ENCODE results near the gene BRIP1. TPM values are rescaled to one million over a fixed set of nuclear protein-coding genes. Genes with fewer than 3 reads are reported as not detected.
"Not testable (repeated sequence)": the region's sequence is repeated elsewhere in the genome, so short reads cannot be mapped to it uniquely, and the experiment has no call there.

Gene BRIP1
- total RNA-seq, 2 experiments from 2014 or later: 23.8 to 30.6 TPM

DNA sequence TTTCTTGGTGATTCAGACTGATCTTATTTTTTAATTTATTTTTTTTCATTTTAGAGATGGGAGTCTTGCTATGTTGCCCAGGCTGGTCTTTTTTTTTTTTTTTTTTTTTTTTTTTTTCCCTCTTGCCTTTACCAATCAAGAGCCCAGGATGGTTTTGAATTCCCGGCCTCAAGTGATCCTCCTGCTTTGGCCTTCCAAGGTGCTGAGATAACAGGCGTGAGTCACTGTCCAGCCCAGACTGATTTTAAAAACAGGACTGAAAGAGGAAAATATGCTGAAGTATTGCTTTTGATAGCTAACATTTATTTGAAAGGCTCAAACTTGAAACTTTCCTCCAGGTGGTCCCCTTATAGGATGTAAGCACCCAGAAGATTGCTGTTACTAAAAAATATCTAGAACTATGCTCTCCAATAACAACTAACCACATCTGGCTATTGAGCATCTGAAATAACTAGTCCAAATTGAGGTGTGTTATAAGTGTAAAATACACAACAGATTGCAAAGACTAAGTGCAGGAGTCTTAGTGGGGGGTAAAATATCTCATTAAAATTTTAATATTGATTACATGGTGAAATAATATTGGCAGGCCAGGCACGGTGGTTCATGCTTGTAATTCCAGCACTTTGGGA is 15.8 kb upstream of the BRIP1 start:
- H3K4me1 Mint-ChIP-seq: no peaks in the 10 kb centered on the region
- H3K27ac Mint-ChIP-seq: no peak overlapping the region
- CTCF ChIA-PET: no interaction called here
- DNase-seq (no peak), ATAC-seq (no peak)
- H3K4me3 Mint-ChIP-seq: no peak overlapping the region
- H3K9me3 Mint-ChIP-seq (ENCODE audit: low read depth): no peaks in the 10 kb centered on the region
- H3K36me3 Mint-ChIP-seq: peaks cover 24% of the 10 kb centered on the region
- no peaks in the 10 kb centered on the region for H3K27me3 Mint-ChIP-seq

DNA sequence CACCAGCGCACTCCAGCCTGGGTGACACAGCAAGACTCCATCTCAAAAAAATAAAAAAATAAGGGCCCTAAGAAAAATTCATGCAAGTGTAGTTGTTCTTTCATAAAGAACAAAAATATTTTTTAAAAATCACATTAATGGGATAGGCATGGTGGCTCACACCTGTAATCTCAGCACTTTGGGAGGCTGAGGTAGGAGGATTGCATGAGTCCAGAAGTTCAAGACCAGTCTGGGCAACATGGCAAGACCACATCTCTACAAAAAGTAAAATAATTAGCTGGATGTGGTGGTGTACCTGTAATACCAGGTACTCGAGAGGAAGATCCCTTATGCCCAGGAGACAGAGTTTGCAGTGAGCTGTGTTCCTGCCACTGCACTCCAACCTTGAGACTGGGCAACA is 15.2 kb upstream of the BRIP1 start:
- H3K27me3 Mint-ChIP-seq: no peaks in the 10 kb centered on the region
- no peaks in the 10 kb centered on the region for H3K9me3 Mint-ChIP-seq (ENCODE audit: low read depth)
- H3K4me3 Mint-ChIP-seq: no peak overlapping the region
- peaks cover 28% of the 10 kb centered on the region for H3K36me3 Mint-ChIP-seq
- no peak overlapping the region for H3K27ac Mint-ChIP-seq
- CTCF ChIA-PET: no interaction called here
- DNase-seq: no peak
- ATAC-seq: no peak
- no peaks in the 10 kb centered on the region for H3K4me1 Mint-ChIP-seq

DNA sequence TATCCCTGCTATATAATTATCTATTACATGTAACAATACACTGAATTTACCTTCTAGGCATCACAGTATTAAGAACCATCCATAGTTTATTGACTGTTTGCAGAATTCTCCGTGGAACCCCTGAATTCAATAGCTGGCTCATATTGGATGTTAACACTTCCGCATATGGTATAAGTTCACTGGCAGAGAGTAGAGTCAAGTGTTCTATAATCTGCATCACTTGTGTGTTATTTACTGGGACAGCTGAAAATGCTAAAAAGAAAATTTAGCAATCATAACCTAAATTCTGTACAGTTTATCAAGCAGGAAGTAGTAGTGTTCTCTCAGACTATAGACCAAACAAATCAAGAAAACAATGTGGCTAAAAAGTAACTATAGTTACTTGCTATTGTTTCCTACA is 14.5 kb upstream of the BRIP1 start:
- no peak overlapping the region for H3K4me3 Mint-ChIP-seq
- CTCF ChIA-PET: no interaction called here
- H3K36me3 Mint-ChIP-seq: peaks cover 28% of the 10 kb centered on the region
- ATAC-seq (no peak), DNase-seq (no peak)
- no peaks in the 10 kb centered on the region for H3K9me3 Mint-ChIP-seq (ENCODE audit: low read depth)
- H3K27me3 Mint-ChIP-seq: no peaks in the 10 kb centered on the region
- no peak overlapping the region for H3K27ac Mint-ChIP-seq
- no peaks in the 10 kb centered on the region for H3K4me1 Mint-ChIP-seq

DNA sequence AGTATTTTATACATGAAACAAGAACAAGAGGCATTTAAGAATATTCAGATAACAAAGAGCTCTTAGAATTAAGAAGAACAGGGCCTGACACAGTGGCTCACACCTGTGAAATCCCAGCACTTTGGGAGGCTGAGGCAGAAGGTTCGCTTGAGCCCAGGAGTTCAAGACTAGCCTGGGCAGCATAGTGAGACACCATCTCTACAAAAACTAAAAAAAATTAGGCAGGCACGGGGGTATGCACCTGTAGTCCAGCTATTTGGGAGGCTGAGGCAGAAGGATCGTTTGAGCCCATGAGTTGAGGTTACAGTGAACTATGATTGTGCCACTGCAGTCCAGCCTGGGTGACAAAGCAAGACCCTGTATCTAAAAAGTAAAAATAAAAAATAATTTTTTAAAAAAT is 12.5 kb upstream of the BRIP1 start:
- CTCF ChIA-PET: interaction anchor here (0.8 kb wide), 1 partner anchor 234 kb away, joined by 3 read pairs; no protein-coding TSS in a partner anchor
- no peak overlapping the region for H3K27ac Mint-ChIP-seq
- no peaks in the 10 kb centered on the region for H3K27me3 Mint-ChIP-seq
- H3K4me1 Mint-ChIP-seq: no peaks in the 10 kb centered on the region
- ATAC-seq (no peak), DNase-seq (no peak)
- peaks cover 22% of the 10 kb centered on the region for H3K36me3 Mint-ChIP-seq
- H3K9me3 Mint-ChIP-seq (ENCODE audit: low read depth): no peaks in the 10 kb centered on the region
- no peak overlapping the region for H3K4me3 Mint-ChIP-seq

DNA sequence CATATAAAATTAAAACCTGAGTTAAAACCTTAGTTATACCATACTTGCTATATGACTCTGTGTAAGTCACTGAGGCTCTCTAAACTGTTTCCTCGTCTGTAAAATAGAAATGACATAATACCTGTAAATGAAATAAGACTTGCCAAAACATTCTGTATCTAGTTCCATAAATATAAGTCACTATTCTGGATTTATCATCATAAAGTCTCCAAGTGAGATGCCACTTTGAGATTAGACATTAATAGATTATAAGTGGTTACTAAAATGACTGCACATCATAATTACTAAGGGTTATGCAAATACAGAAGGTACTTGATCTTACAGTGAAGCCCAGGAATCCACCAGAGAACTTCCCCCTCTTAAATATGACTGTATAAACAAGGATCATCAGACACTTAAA is 12.0 kb upstream of the BRIP1 start:
- Mint-ChIP-seq H3K36me3 (peaks cover 26% of the 10 kb centered on the region), H3K4me1 (no peaks in the 10 kb centered on the region), H3K4me3 (no peak overlapping the region), H3K27me3 (no peaks in the 10 kb centered on the region), H3K9me3 (ENCODE audit: low read depth) (no peaks in the 10 kb centered on the region), H3K27ac (no peak overlapping the region)
- CTCF ChIA-PET: interaction anchor here (0.8 kb wide), 1 partner anchor 234 kb away, joined by 3 read pairs; no protein-coding TSS in a partner anchor
- DNase-seq (no peak), ATAC-seq (no peak)

DNA sequence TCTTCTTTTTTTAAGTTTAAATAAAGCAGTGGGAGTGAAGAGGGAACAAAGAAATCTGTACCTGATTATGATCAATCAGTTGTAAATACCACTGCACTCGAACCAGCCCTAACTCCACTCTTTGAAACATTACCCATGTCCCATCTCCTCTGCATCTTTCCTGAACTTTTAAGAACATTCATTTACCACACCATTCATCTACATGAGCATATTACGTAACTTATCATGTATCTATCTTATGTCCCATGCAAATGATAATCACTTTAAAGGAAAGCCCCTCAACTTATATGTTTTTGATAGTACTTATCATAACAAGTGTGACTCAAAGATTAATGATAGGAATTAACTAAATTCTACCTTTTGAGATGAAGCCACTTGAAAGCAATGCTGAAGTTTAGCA is 10.7 kb upstream of the BRIP1 start:
- H3K4me1 Mint-ChIP-seq: no peaks in the 10 kb centered on the region
- no peak for ATAC-seq
- H3K27me3 Mint-ChIP-seq: no peaks in the 10 kb centered on the region
- DNase-seq: no peak
- CTCF ChIA-PET: no interaction called here
- H3K27ac Mint-ChIP-seq: no peak overlapping the region
- no peak overlapping the region for H3K4me3 Mint-ChIP-seq
- H3K36me3 Mint-ChIP-seq: peaks cover 28% of the 10 kb centered on the region
- H3K9me3 Mint-ChIP-seq (ENCODE audit: low read depth): no peaks in the 10 kb centered on the region

DNA sequence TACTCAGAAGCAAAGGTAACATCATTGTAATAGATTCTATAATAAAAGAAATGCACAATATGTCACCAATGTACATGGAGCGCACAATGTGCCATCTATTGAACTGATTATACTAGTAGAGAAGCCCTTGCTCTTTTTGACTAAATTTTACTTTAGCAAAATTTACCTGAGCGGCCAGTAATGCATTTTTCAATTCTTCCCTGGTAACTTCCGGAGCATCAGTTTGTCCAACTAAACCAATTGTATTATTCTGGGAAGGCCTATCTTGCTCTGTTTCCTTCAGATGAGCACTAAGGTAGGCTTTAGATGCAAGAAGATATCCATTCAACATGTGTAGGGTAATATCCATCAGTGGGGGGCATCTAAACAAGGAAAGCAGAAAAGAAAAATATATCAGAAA is 8.8 kb upstream of the BRIP1 start:
- Mint-ChIP-seq H3K36me3 (peaks cover 26% of the 10 kb centered on the region), H3K4me3 (no peak overlapping the region), H3K9me3 (ENCODE audit: low read depth) (no peaks in the 10 kb centered on the region), H3K4me1 (no peaks in the 10 kb centered on the region), H3K27ac (no peak overlapping the region), H3K27me3 (no peaks in the 10 kb centered on the region)
- DNase-seq: no peak
- no peak for ATAC-seq
- CTCF ChIA-PET: interaction anchor here (1.6 kb wide), 1 partner anchor 9 kb away, joined by 4 read pairs; the partner anchor contains the start of gene BRIP1

DNA sequence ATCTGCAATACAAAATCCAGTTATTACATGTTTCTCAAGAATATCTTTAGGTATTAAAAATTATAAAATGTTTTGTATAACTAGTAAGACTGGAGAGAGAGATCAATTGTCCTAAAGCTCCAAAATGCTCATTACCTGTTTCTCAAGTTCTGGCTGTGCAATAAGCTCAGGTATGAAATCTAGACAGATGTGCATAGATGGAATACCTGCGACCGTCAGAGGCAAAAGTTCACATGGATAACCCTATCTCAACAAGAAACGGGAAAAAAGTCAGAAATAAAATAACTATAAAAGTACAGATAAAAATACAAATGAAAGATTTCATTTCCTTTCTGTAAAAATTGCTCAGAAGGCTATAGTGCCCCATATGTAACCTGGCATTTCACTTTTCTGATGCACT is 5.8 kb upstream of the BRIP1 start:
- Mint-ChIP-seq H3K27me3 (no peaks in the 10 kb centered on the region), H3K4me1 (peaks cover 2% of the 10 kb centered on the region), H3K27ac (no peak overlapping the region), H3K36me3 (peaks cover 26% of the 10 kb centered on the region), H3K9me3 (ENCODE audit: low read depth) (no peaks in the 10 kb centered on the region), H3K4me3 (no peak overlapping the region)
- DNase-seq (no peak), ATAC-seq (no peak)
- CTCF ChIA-PET: no interaction called here

DNA sequence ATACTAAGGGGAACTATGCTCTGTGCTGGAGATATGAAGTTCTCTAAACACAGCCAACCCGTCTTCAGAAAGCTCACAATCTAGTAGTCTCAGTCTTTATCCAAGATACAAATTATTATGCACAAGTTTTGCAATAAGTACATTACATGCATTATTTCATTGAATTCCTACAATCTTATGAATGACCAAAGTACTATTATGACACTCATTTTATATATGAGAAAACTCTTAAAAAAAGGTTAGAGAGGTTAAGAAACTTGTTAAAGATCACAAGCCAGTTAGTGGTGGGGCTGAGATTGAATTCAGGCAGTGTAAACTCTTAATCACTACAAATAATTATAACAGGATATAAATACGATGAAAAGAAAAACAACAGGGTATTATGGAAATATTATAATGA is 4.7 kb upstream of the BRIP1 start:
- H3K27me3 Mint-ChIP-seq: no peaks in the 10 kb centered on the region
- H3K9me3 Mint-ChIP-seq (ENCODE audit: low read depth): no peaks in the 10 kb centered on the region
- H3K4me3 Mint-ChIP-seq: no peak overlapping the region
- H3K4me1 Mint-ChIP-seq: peaks cover 9% of the 10 kb centered on the region
- peaks cover 22% of the 10 kb centered on the region for H3K36me3 Mint-ChIP-seq
- no peak overlapping the region for H3K27ac Mint-ChIP-seq
- CTCF ChIA-PET: no interaction called here
- DNase-seq (no peak), ATAC-seq (no peak)

DNA sequence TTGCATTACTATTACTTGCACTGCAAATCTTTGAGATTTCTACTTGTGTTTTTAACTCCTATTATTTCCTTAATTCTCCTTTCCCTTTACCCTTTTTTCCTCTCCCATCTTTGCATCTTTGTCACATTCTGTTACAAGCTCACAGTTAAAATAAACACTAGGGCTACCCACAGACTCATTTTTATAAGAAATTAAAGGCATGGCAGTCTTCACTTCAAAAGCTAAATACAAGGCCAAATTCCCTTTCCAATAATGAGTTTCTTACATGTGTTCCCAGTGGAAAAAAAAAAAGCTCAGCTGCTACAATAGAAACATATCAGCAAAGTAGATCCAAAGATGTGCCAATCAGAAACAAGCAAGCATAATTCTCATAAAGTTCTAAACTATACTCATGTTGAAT is 3.7 kb upstream of the BRIP1 start:
- Mint-ChIP-seq H3K9me3 (ENCODE audit: low read depth) (no peaks in the 10 kb centered on the region), H3K4me1 (peaks cover 15% of the 10 kb centered on the region), H3K27ac (no peak overlapping the region), H3K4me3 (no peak overlapping the region), H3K36me3 (peaks cover 21% of the 10 kb centered on the region), H3K27me3 (no peaks in the 10 kb centered on the region)
- DNase-seq (no peak), ATAC-seq (no peak)
- CTCF ChIA-PET: no interaction called here

DNA sequence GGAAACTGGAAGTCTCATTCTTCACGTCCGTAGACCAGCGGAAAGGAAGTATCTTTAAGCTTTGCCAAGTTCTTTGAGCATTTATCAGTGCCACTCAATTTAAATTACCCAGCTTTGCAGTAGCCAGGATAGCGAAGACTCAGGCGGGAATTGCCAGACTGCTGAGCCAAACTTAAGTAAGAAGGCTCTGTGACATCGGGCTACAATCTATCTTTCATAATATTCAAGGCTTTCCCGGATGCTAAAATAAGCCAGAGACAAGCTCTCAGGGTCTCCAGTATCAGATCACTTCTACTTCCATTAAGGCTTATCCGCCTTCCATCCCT is 436 bp upstream of the BRIP1 start:
- ATAC-seq: no peak
- no peak for DNase-seq
- Mint-ChIP-seq H3K4me3 (peak overlapping the region; percentile 97), H3K27ac (peak overlapping the region; percentile 92), H3K9me3 (ENCODE audit: low read depth) (no peaks in the 10 kb centered on the region), H3K36me3 (peaks cover 23% of the 10 kb centered on the region), H3K27me3 (no peaks in the 10 kb centered on the region), H3K4me1 (peaks cover 35% of the 10 kb centered on the region)
- CTCF ChIA-PET: interaction anchor here (1.5 to 2.9 kb wide), 5 partner anchors 9 to 202 kb away, joined by 4 to 14 read pairs (median 6); partner anchors contain the start of gene MED13

DNA sequence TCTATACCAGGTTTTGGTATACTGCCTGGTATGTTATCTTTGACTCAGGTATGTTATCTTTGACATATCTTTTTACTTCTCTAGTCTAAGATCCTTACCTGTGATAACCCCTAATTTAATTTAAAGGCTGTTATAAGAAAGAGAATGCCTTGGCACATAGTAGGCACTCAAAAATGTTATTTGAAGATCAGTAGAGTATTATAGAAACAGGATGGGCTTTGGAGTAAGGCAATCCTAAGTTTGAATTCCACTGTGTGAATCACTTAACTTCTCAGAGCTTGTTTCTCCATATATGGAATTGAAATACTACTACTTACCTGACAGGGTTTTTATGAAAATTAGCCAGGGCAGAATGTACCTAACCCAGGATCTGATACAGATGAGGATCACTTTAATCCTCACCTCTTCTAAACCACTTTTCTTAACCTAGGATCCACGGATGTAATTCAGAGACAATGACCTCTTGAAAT is 1.2 kb downstream of the BRIP1 start:
- Mint-ChIP-seq H3K9me3 (ENCODE audit: low read depth) (no peaks in the 10 kb centered on the region), H3K27me3 (no peaks in the 10 kb centered on the region), H3K4me3 (peak overlapping the region; percentile 97), H3K4me1 (peaks cover 37% of the 10 kb centered on the region), H3K27ac (peak overlapping the region; percentile 92), H3K36me3 (peaks cover 21% of the 10 kb centered on the region)
- no peak for DNase-seq
- CTCF ChIA-PET: interaction anchor here (1.1 to 2.9 kb wide), 3 partner anchors 42 to 204 kb away, joined by 3 to 14 read pairs (median 10); no protein-coding TSS in a partner anchor
- ATAC-seq: no peak

DNA sequence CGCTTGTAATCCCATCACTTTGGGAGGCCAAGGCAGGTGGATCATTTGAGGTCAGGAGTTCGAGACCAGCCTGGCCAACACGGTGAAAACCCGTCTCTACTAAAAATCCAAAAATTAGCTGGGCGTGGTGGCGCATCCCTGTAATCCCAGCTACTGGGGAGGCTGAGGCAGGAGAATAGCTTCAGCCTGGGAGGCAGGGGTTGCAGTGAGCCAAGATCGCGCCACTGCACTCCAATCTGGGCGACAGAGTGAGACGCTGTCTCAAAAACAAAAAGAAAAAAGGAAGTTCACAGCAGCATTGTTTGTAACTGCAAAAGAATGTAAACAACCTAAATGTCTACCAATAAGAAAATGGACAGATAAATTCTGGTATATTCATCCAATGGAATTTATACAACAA is 2.9 kb downstream of the BRIP1 start:
- not testable (repeated sequence) for ATAC-seq; H3K27ac Mint-ChIP-seq; H3K4me3 Mint-ChIP-seq; H3K27me3 Mint-ChIP-seq; H3K9me3 Mint-ChIP-seq (ENCODE audit: low read depth); DNase-seq
- Mint-ChIP-seq H3K4me1 (peaks cover 44% of the 10 kb centered on the region), H3K36me3 (peaks cover 28% of the 10 kb centered on the region)
- CTCF ChIA-PET: interaction anchor here (0.9 kb wide), 1 partner anchor 249 kb away, joined by 4 read pairs; no protein-coding TSS in a partner anchor

DNA sequence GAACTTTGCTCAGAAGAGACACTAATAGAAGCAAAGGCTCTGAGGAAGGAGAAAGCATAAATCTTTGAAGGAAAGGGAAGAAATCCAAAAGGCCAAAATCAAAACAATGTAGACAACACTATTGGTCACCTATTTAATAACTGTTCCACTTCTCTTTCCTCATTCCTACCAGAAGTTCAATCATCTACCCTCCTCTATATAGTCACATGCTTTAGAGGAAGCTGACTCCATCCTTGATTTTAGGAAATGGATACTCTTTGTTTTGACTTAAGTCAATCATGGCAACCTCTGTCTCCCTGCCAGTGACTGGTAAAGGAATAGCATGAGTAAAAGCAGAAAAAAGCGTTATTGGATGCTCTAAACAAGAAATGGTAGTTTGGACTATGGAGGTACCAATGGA is 7.3 kb downstream of the BRIP1 start:
- H3K4me3 Mint-ChIP-seq: no peak overlapping the region
- no peaks in the 10 kb centered on the region for H3K27me3 Mint-ChIP-seq
- no peak overlapping the region for H3K27ac Mint-ChIP-seq
- ATAC-seq (no peak), DNase-seq (no peak)
- H3K36me3 Mint-ChIP-seq: peaks cover 58% of the 10 kb centered on the region
- H3K9me3 Mint-ChIP-seq (ENCODE audit: low read depth): no peaks in the 10 kb centered on the region
- CTCF ChIA-PET: no interaction called here
- H3K4me1 Mint-ChIP-seq: peaks cover 31% of the 10 kb centered on the region
